HepG2 (cell line): Measurements from ENCODE around the gene HLA-DPB1. TPM values are rescaled to one million over a fixed set of nuclear protein-coding genes. Genes with fewer than 3 reads are reported as not detected.

Experiments used
- ATAC-seq: fragments of 200-7000 bp; cut with Tn5 transposase; 3 replicates; pipeline ENCODE4 v1.9.1; 2020; ENCODE audit warnings: mild to moderate bottlenecking, moderate library complexity
- BruUV-seq: library from RNA; stranded (reverse); fragments of 400-500 nt; replicated peaks from 2 replicates; lab custom pipeline; 2021; lab: Mats Ljungman, UMichigan
- CTCF ChIA-PET: fragments of 300-600 bp; formaldehyde crosslinking; extraction: SDS; loops from one replicate; lab custom pipeline; 2021; ENCODE audit warnings: low total read pairs, inconsistent platforms, low intra/inter-chr PET ratio; lab: Yijun Ruan, JAX
- POLR2A ChIA-PET: fragments of 350-600 bp; sonication (Branson Sonifier 250); formaldehyde crosslinking; loops from one replicate; lab custom pipeline; 2020; ENCODE audit warnings: antibody characterized with exemption, inconsistent platforms; lab: Yijun Ruan, JAX
- DNase-seq: peaks from one replicate; pipeline ENCODE4 v3.0.0-alpha.2; 2015; ENCODE audit warnings: low spot score
- FAIRE-seq: peaks from 3 replicates; lab custom pipeline; 2011; peaks lifted over from hg19 to GRCh38; lab: Jason Lieb, UNC
- H2AFZ ChIP-seq: one replicate; pipeline ENCODE4 v1.6.1; 2011; ENCODE audit warnings: low read length, inconsistent platforms
- H3K27ac ChIP-seq: fragments of 300-600 bp; 3 replicates; pipeline ENCODE4 v1.8.0; 2011; ENCODE audit warnings: mixed run types, mild to moderate bottlenecking, mixed read lengths, low read length, inconsistent platforms; ENCODE audit not compliant: insufficient read depth; ENCODE audit errors: extremely low read length
- H3K27me3 ChIP-seq, 2 experiments: fragments of 200-600 bp in 1 of 2; 2 replicates in 1 of 2; 3 replicates in 1 of 2; pipeline versions ENCODE4 v1.6.0 to v1.8.0; 2011; ENCODE audit warnings: low read length in 2 of 2, mild to moderate bottlenecking in 2 of 2, moderate library complexity in 2 of 2, inconsistent platforms in 1 of 2; ENCODE audit not compliant: insufficient read depth in 2 of 2, control insufficient read depth in 1 of 2
- H3K36me3 ChIP-seq, 2 experiments: fragments of 200-600 bp in 1 of 2; replicated peaks in 1 of 2; 2 replicates in 1 of 2; 3 replicates in 1 of 2; pipeline versions ENCODE4 v1.5.1 to v1.8.0; 2011; ENCODE audit warnings: low read length in 2 of 2, inconsistent platforms in 1 of 2; ENCODE audit not compliant: insufficient read depth in 2 of 2, control insufficient read depth in 1 of 2
- H3K4me1 ChIP-seq: 2 replicates; pipeline ENCODE4 v1.5.1; 2012; ENCODE audit warnings: low read length, inconsistent platforms; ENCODE audit not compliant: insufficient read depth
- H3K4me2 ChIP-seq: 2 replicates; pipeline ENCODE4 v1.6.0; 2011; ENCODE audit warnings: low read depth, low read length, inconsistent platforms
- H3K4me3 ChIP-seq, 3 experiments: fragments of 200-600 bp in 1 of 3; sonication (generic), shearing (Covaris generic) in 1 of 3; replicated peaks in 1 of 3; 2 replicates each; pipeline ENCODE4 v1.5.1; 2011 to 2016; ENCODE audit warnings: low read length in 3 of 3, inconsistent platforms in 2 of 3, low read depth in 2 of 3, mild to moderate bottlenecking in 2 of 3, control low read depth in 1 of 3, mixed read lengths in 1 of 3; ENCODE audit not compliant: insufficient read depth in 1 of 3
- H3K79me2 ChIP-seq: one replicate; pipeline ENCODE4 v1.6.1; 2011; ENCODE audit warnings: low read length, inconsistent platforms; ENCODE audit not compliant: insufficient read depth
- H3K9ac ChIP-seq: 2 replicates; pipeline ENCODE4 v1.6.0; 2011; ENCODE audit warnings: mild to moderate bottlenecking, low read depth, low read length, inconsistent platforms; ENCODE audit not compliant: insufficient read depth
- H3K9me3 ChIP-seq: 2 replicates; pipeline ENCODE4 v1.5.1; 2012; ENCODE audit warnings: mild to moderate bottlenecking, low read length
- H4K20me1 ChIP-seq: 2 replicates; pipeline ENCODE4 v1.6.0; 2011; ENCODE audit warnings: inconsistent platforms, mild to moderate bottlenecking, low read length, moderate library complexity; ENCODE audit not compliant: insufficient read depth
- CBFB ChIP-seq: sonication (generic); formaldehyde crosslinking; IDR thresholded peaks from 2 replicates; pipeline ENCODE4 v1.4.0; 2020; ENCODE audit warnings: missing genetic modification reagents
- MATR3 ChIP-seq: sonication (generic); formaldehyde crosslinking; IDR thresholded peaks from 2 replicates; pipeline ENCODE4 v1.4.0; 2020; ENCODE audit warnings: missing genetic modification reagents
- RFXANK ChIP-seq: IDR thresholded peaks from 2 replicates; pipeline ENCODE4 v1.6.1; 2016
- ZNF205 ChIP-seq: IDR thresholded peaks from 2 replicates; pipeline ENCODE4 v1.6.1; 2018; ENCODE audit warnings: missing biosample characterization, missing genetic modification reagents
- ZNF564 ChIP-seq: sonication (generic); formaldehyde crosslinking; IDR thresholded peaks from 2 replicates; pipeline ENCODE4 v1.8.1; 2023; ENCODE audit warnings: mild to moderate bottlenecking, missing genetic modification reagents
- WGBS: methylation state at CpG from one replicate; pipeline ENCODE4 v1.1.6; 2017; ENCODE audit warnings: low lambda C conversion rate; 5-methylcytosine and 5-hydroxymethylcytosine counted together
- in situ Hi-C: cut with HindIII; loops from 2 replicates; pipeline ENCODE4 v1.10.0; 2017; ENCODE audit warnings: low pct_unique_long_range_greater_than_20kb; ENCODE audit not compliant: extremely low pct_ligation_motif_present
- intact Hi-C: fragments of 100-400 bp; cut with micrococcal nuclease; formaldehyde crosslinking; loops from one replicate; pipeline ENCODE4 v1.10.0; 2022; ENCODE audit not compliant: unreplicated experiment
- polyA plus RNA-seq, 8 experiments: library from polyadenylated mRNA; depleted of rRNA in 3 of 8; stranded (reverse) in 7 of 8; unstranded in 1 of 8; fragments of >200 nt; fragmentation: Illumina TruSeq in 4 of 8; extraction: Trizol in 4 of 8; gene quantifications; 2 replicates each; pipeline versions ENCODE4 v1.2.1 to v1.2.3, GENCODE V29; 2011 to 2016; ENCODE audit warnings: low read depth in 4 of 8, missing spikeins in 1 of 8, mixed read lengths in 1 of 8; ENCODE audit not compliant: insufficient read depth in 1 of 8
- total RNA-seq, 5 experiments: library from RNA; depleted of rRNA; stranded (reverse); fragments of >200 nt; fragmentation: Illumina TruSeq; extraction: Trizol; gene quantifications; 2 replicates each; pipeline ENCODE4 v1.2.3, GENCODE V29; 2016; ENCODE audit warnings: low read depth in 1 of 5
- TF ChIP-seq, protein P1 (sequence below): sonication (generic); formaldehyde crosslinking; IDR thresholded peaks from 2 replicates; pipeline ENCODE4 v1.4.0; 2020; ENCODE audit warnings: missing genetic modification reagents, borderline replicate concordance

HLA-DPB1 gene
- total and polyA plus RNA-seq, 2 of the 13 experiments (the other 11 are each of a cell fraction or from before 2014, with no cell fraction given), result not detected

- Histone ChIP-seq H3K9ac (no peak overlapping the region), H2AFZ (no peak overlapping the region), H3K27ac (no peak overlapping the region), H3K79me2 (no peaks in the 10 kb centered on the region), H3K4me2 (no peak overlapping the region), H3K4me1 (no peaks in the 10 kb centered on the region), H3K27me3 (no peaks in the 10 kb centered on the region), H4K20me1 (no peaks in the 10 kb centered on the region), H3K36me3 (no peaks in the 10 kb centered on the region), H3K9me3 (no peaks in the 10 kb centered on the region), H3K4me3 (no peak overlapping the region)
- in situ Hi-C loops (no loop called here), intact Hi-C loops (no loop called here)
- WGBS, result 42% methylated on average over 2 of the region's 2 CpGs
- no TSS peak for BruUV-seq
- DNase-seq, result no peak
- TF ChIP-seq ZNF564 (CRISPR knock-in tag) (no peak), RFXANK (CRISPR knock-in tag) (no peak), ZNF205 (CRISPR knock-in tag) (no peak), MATR3 (no peak), CBFB (CRISPR knock-in tag) (no peak)
- TF ChIP-seq, protein P1, sequence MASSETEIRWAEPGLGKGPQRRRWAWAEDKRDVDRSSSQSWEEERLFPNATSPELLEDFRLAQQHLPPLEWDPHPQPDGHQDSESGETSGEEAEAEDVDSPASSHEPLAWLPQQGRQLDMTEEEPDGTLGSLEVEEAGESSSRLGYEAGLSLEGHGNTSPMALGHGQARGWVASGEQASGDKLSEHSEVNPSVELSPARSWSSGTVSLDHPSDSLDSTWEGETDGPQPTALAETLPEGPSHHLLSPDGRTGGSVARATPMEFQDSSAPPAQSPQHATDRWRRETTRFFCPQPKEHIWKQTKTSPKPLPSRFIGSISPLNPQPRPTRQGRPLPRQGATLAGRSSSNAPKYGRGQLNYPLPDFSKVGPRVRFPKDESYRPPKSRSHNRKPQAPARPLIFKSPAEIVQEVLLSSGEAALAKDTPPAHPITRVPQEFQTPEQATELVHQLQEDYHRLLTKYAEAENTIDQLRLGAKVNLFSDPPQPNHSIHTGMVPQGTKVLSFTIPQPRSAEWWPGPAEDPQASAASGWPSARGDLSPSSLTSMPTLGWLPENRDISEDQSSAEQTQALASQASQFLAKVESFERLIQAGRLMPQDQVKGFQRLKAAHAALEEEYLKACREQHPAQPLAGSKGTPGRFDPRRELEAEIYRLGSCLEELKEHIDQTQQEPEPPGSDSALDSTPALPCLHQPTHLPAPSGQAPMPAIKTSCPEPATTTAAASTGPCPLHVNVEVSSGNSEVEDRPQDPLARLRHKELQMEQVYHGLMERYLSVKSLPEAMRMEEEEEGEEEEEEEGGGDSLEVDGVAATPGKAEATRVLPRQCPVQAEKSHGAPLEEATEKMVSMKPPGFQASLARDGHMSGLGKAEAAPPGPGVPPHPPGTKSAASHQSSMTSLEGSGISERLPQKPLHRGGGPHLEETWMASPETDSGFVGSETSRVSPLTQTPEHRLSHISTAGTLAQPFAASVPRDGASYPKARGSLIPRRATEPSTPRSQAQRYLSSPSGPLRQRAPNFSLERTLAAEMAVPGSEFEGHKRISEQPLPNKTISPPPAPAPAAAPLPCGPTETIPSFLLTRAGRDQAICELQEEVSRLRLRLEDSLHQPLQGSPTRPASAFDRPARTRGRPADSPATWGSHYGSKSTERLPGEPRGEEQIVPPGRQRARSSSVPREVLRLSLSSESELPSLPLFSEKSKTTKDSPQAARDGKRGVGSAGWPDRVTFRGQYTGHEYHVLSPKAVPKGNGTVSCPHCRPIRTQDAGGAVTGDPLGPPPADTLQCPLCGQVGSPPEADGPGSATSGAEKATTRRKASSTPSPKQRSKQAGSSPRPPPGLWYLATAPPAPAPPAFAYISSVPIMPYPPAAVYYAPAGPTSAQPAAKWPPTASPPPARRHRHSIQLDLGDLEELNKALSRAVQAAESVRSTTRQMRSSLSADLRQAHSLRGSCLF (CRISPR knock-in tag), result no peak
- FAIRE-seq, result no peak
- ChIA-PET CTCF (no interaction called here), POLR2A (no interaction called here)
- no peak for ATAC-seq
Measured at GRCh38 chr6:33040157-33040556, 35.6 kb upstream of the HLA-DPB1 start.
